PC-3 (cell line): ENCODE measurements around the gene S100A4. TPM values are rescaled to one million over a fixed set of nuclear protein-coding genes. Genes with fewer than 3 reads are reported as not detected.
"Not testable (repeated sequence)": the region's sequence is repeated elsewhere in the genome, so short reads cannot be mapped to it uniquely, and the experiment has no call there.

Experiments
- ATAC-seq: fragments of 200-7000 bp; cut with Tn5 transposase; 2 replicates; pipeline ENCODE4 v1.9.1; 2020; ENCODE audit warnings: mild to moderate bottlenecking, moderate library complexity
- BruUV-seq: library from RNA; stranded (reverse); fragments of 400-500 nt; replicated peaks from 2 replicates; lab custom pipeline; 2021; lab: Mats Ljungman, UMichigan
- CTCF ChIA-PET: fragments of 300-600 bp; sonication (Branson Sonifier 250); formaldehyde crosslinking; loops from one replicate; lab custom pipeline; 2022; ENCODE audit warnings: antibody characterized with exemption; lab: Charles Lee
- POLR2A ChIA-PET: fragments of 300-600 bp; sonication (Branson Sonifier 250); formaldehyde crosslinking; loops from one replicate; lab custom pipeline; 2022; ENCODE audit warnings: antibody characterized with exemption; ENCODE audit not compliant: unreplicated experiment; lab: Charles Lee
- DNase-seq: peaks from one replicate; pipeline ENCODE4 v3.0.0-alpha.2; 2015
- H2AFZ ChIP-seq: fragments of 300-600 bp; sonication (generic); 2 replicates; pipeline ENCODE4 v1.6.0; 2016; ENCODE audit warnings: antibody characterized with exemption, low read length
- H3F3A ChIP-seq: fragments of 300-600 bp; sonication (generic); one replicate; pipeline ENCODE4 v1.6.0; 2017; ENCODE audit warnings: antibody characterized with exemption, low read length, control low read depth, mild to moderate bottlenecking; ENCODE audit not compliant: unreplicated experiment
- H3K27ac ChIP-seq: fragments of 300-600 bp; sonication (generic); 2 replicates; pipeline ENCODE4 v1.5.1; 2016; ENCODE audit warnings: mild to moderate bottlenecking, low read length
- H3K27me3 ChIP-seq: fragments of 300-600 bp; sonication (generic); 2 replicates; pipeline ENCODE4 v1.6.1; 2016; ENCODE audit warnings: low read length, mixed read lengths
- H3K36me3 ChIP-seq: fragments of 300-600 bp; sonication (generic); 2 replicates; pipeline ENCODE4 v1.6.1; 2016; ENCODE audit warnings: low read depth, mixed run types, low read length, mixed read lengths
- H3K4me1 ChIP-seq: fragments of 300-600 bp; sonication (generic); 2 replicates; pipeline ENCODE4 v1.5.1; 2016; ENCODE audit warnings: low read length; ENCODE audit not compliant: insufficient read depth
- H3K4me2 ChIP-seq: fragments of 300-600 bp; sonication (generic); 2 replicates; pipeline ENCODE4 v1.6.0; 2016; ENCODE audit warnings: low read length
- H3K4me3 ChIP-seq: fragments of 300-600 bp; sonication (generic); 2 replicates; pipeline ENCODE4 v1.5.1; 2016; ENCODE audit warnings: mild to moderate bottlenecking, low read length, mixed read lengths
- H3K79me2 ChIP-seq: fragments of 300-600 bp; sonication (generic); 2 replicates; pipeline ENCODE4 v1.6.1; 2017; ENCODE audit warnings: low read length, mixed read lengths
- H3K9ac ChIP-seq: fragments of 300-600 bp; sonication (generic); 2 replicates; pipeline ENCODE4 v1.6.0; 2016; ENCODE audit warnings: mild to moderate bottlenecking, low read length
- H3K9me2 ChIP-seq: fragments of 300-600 bp; sonication (generic); replicated peaks from 2 replicates; pipeline ENCODE4 v1.6.1; 2016; ENCODE audit warnings: mixed run types, low read length, mixed read lengths
- H3K9me3 ChIP-seq: fragments of 300-600 bp; sonication (generic); 2 replicates; pipeline ENCODE4 v1.6.1; 2016; ENCODE audit warnings: low read length, mixed read lengths
- H4K20me1 ChIP-seq: fragments of 300-600 bp; sonication (generic); 2 replicates; pipeline ENCODE4 v1.6.1; 2016; ENCODE audit warnings: low read length, mixed read lengths
- EZH2 ChIP-seq: fragments of 300-600 bp; sonication (generic); IDR thresholded peaks from one replicate; pipeline ENCODE4 v1.6.1; 2017; ENCODE audit warnings: antibody characterized with exemption, mild to moderate bottlenecking, low read length; ENCODE audit not compliant: unreplicated experiment
- EZH2phosphoT487 ChIP-seq: fragments of 300-600 bp; sonication (generic); IDR thresholded peaks from 2 replicates; pipeline ENCODE4 v1.6.1; 2018; ENCODE audit warnings: mild to moderate bottlenecking, antibody characterized with exemption, low read length, borderline replicate concordance
- intact Hi-C: fragments of 100-400 bp; cut with micrococcal nuclease; formaldehyde crosslinking; loops from 2 replicates; pipeline ENCODE4 v1.9.0; 2023
- total RNA-seq: library from RNA; depleted of rRNA; stranded (reverse); fragments of >200 nt; gene quantifications from 2 replicates; pipeline ENCODE4 v1.2.3, GENCODE V29; 2014
- TF ChIP-seq, protein P1 (sequence below): fragments of 300-600 bp; sonication (generic); conservative IDR thresholded peaks from 2 replicates; pipeline ENCODE4 v1.5.1; 2017; ENCODE audit warnings: antibody characterized with exemption, low read depth, mild to moderate bottlenecking, low read length

S100A4 gene
- total RNA-seq, 1 experiment from 2014 or later = 55.8 TPM

DNA sequence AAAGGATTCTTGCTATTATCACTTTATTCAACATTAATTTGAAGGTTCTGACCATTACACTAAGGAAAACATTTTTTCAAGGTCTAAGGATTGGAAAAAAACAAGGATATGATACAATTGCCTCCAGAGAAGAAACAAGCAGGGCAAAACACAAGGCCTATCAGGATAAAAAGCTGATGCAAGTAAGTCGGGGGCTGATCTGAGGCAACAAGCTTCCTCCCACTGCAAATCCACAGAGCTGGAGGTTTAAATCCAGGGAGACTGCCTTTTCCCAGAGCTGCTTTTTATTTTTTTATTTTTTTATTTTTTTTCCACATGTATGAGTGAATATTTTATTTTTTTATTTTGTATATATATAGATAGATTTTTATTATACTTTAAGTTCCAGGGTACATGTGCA is 39.4 kb upstream of the S100A4 start:
- Histone ChIP-seq H3F3A (no peaks in the 10 kb centered on the region), H3K4me3 (no peak overlapping the region), H3K4me1 (peaks cover 10% of the 10 kb centered on the region), H3K36me3 (no peaks in the 10 kb centered on the region), H3K79me2 (no peaks in the 10 kb centered on the region), H4K20me1 (no peaks in the 10 kb centered on the region), H3K9me2 (no peaks in the 10 kb centered on the region), H3K4me2 (no peak overlapping the region), H3K27me3 (no peaks in the 10 kb centered on the region), H3K9ac (no peak overlapping the region), H2AFZ (no peak overlapping the region), H3K9me3 (no peaks in the 10 kb centered on the region), H3K27ac (no peak overlapping the region)
- ChIA-PET POLR2A (no interaction called here), CTCF (no interaction called here)
- DNase-seq = no peak
- BruUV-seq = no TSS peak
- intact Hi-C loops = no loop called here
- TF ChIP-seq EZH2 (no peak), EZH2phosphoT487 (no peak)
- TF ChIP-seq, protein P1, sequence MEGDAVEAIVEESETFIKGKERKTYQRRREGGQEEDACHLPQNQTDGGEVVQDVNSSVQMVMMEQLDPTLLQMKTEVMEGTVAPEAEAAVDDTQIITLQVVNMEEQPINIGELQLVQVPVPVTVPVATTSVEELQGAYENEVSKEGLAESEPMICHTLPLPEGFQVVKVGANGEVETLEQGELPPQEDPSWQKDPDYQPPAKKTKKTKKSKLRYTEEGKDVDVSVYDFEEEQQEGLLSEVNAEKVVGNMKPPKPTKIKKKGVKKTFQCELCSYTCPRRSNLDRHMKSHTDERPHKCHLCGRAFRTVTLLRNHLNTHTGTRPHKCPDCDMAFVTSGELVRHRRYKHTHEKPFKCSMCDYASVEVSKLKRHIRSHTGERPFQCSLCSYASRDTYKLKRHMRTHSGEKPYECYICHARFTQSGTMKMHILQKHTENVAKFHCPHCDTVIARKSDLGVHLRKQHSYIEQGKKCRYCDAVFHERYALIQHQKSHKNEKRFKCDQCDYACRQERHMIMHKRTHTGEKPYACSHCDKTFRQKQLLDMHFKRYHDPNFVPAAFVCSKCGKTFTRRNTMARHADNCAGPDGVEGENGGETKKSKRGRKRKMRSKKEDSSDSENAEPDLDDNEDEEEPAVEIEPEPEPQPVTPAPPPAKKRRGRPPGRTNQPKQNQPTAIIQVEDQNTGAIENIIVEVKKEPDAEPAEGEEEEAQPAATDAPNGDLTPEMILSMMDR = no peak
- ATAC-seq = no peak

DNA sequence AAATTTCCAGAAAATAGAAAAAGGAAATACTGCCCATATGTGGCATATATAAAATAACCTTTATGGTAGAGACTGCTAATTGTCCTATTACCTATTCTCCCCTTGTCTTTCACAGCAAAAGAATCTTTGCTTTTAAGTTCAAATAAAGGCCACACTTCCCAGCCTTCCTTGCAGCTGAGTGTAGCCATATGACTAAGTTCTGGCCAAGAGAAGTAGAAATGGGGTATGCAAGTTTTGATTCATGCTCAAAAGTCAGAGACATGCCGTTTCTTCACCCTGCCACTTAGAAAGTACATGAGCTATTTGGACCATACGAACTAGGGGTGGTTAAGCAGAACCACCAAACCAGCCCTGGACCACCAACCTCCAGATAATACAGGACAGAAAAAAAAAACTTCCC is 38.4 kb upstream of the S100A4 start:
- no peaks in the 10 kb centered on the region for H3K9me2 ChIP-seq
- H3F3A ChIP-seq = no peaks in the 10 kb centered on the region
- no peak for ATAC-seq
- H3K27me3 ChIP-seq = no peaks in the 10 kb centered on the region
- ChIA-PET POLR2A (interaction anchor here (0.5 kb wide), 1 partner anchor 21 kb away, joined by 13 read pairs; no protein-coding TSS in a partner anchor), CTCF (no interaction called here)
- no peak overlapping the region for H3K4me3 ChIP-seq
- no peaks in the 10 kb centered on the region for H3K36me3 ChIP-seq
- H4K20me1 ChIP-seq = no peaks in the 10 kb centered on the region
- DNase-seq = no peak
- no peaks in the 10 kb centered on the region for H3K9me3 ChIP-seq
- no peaks in the 10 kb centered on the region for H3K79me2 ChIP-seq
- intact Hi-C loops = no loop called here
- no peak overlapping the region for H3K9ac ChIP-seq
- TF ChIP-seq, protein P1 = no peak
- TF ChIP-seq EZH2 (no peak), EZH2phosphoT487 (no peak)
- no peak overlapping the region for H3K27ac ChIP-seq
- peaks cover 10% of the 10 kb centered on the region for H3K4me1 ChIP-seq
- BruUV-seq = no TSS peak
- H3K4me2 ChIP-seq = no peak overlapping the region
- H2AFZ ChIP-seq = no peak overlapping the region

DNA sequence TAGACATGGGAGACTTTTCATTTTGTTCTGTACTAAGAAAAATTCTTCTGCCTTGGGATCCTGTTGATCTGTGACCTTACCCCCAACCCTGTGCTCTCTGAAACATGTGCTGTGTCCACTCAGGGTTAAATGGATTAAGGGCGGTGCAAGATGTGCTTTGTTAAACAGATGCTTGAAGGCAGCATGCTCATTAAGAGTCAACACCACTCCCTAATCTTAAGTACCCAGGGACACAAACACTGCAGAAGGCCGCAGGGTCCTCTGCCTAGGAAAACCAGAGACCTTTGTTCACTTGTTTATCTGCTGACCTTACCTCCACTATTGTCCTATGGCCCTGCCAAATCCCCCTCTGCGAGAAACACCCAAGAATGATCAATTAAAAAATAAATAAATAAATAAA is 37.9 kb upstream of the S100A4 start:
- BruUV-seq, H3K4me1 ChIP-seq, intact Hi-C loops, H3K9me2 ChIP-seq, CTCF ChIA-PET, H3F3A ChIP-seq, H3K36me3 ChIP-seq, H3K27ac ChIP-seq, ATAC-seq, H3K79me2 ChIP-seq, H2AFZ ChIP-seq, DNase-seq, H3K9me3 ChIP-seq, H3K4me2 ChIP-seq, H4K20me1 ChIP-seq, H3K27me3 ChIP-seq, H3K9ac ChIP-seq, H3K4me3 ChIP-seq: not testable (repeated sequence)
- POLR2A ChIA-PET = interaction anchor here (0.5 kb wide), 1 partner anchor 21 kb away, joined by 13 read pairs; no protein-coding TSS in a partner anchor

DNA sequence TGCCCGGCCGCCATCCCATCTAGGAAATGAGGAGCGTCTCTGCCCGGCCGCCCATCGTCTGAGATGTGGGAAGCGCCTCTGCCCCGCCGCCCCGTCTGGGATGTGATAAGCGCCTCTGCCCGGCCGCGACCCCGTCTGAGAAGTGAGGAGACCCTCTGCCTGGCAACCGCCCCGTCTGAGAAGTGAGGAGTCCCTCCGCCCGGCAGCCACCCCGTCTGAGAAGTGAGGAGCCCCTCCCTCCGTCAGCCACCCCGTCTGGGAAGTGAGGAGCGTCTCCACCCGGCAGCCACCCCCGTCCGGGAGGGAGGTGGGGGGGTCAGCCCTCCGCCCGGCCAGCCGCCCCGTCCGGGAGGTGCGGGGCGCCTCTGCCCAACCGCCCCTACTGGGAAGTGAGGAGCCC is 37.2 kb upstream of the S100A4 start:
- POLR2A ChIA-PET, H3K36me3 ChIP-seq, H3K9me2 ChIP-seq, H4K20me1 ChIP-seq, H2AFZ ChIP-seq, H3K27me3 ChIP-seq, H3K4me3 ChIP-seq, CTCF ChIA-PET, H3F3A ChIP-seq, H3K9ac ChIP-seq, intact Hi-C loops, ATAC-seq, H3K27ac ChIP-seq, H3K4me2 ChIP-seq, H3K79me2 ChIP-seq, H3K9me3 ChIP-seq, DNase-seq, BruUV-seq: not testable (repeated sequence)
- H3K4me1 ChIP-seq = peaks cover 11% of the 10 kb centered on the region
